Measurements from ENCODE around the gene TLNRD1.
"Not testable (repeated sequence)": the region's sequence is repeated elsewhere in the genome, so short reads cannot be mapped to it uniquely, and the experiment has no call there.

TLNRD1 gene

DNA sequence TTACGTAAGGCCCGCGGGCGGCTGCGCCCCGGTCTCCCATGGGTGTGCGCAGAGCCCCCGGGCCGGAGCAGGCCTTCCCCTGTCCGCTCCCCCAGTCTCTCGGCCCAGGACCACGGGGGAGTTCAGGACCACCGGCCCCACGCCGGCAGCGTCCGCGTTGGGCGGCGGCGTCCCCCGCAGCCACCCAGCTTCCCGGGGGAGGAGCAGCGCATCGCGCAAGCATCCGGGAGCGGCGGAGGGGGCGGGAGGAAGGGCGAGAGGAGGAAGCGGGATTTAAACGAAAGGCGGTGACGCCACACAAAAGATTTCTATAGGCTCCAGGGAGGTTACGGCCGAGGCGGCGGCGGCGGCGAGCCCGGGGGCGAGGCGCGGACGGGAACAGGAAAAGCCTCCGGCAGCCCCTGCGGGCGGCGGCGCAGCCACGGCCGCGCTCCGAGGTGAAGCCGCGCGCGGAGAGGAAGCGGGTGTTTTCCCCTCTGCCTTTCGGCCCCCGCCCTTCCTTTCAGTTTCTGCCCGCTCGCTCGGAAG is at the start of gene TLNRD1:
Gene TLNRD1 (plus strand): TSS at position 300 of the 528 bp plus-strand sequence. CDS start 1,349 bp downstream, outside the sequence.
- peak; percentile 62 to 72 (median 68) for DNase-seq

DNA sequence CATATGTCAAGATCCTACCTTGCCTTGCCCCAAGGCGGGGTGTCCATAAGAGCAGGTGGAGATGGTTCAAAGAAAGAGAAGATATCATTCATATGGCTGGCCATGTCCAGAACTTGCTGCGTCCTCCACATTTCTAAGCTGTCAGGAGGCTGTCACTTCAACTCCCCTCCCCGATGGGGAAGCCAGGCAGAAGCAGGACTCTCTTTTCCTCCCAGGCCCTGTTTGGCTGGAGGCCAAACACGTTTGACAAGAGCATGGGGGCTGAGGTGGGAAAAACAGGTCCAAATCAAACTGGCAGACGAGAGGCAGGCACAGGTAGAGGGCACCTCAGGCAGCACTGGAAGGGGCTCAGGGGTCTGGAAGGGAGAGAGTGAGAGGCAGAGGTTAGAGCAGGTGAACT is 48.8 kb upstream of the TLNRD1 start:
- no peak for DNase-seq

DNA sequence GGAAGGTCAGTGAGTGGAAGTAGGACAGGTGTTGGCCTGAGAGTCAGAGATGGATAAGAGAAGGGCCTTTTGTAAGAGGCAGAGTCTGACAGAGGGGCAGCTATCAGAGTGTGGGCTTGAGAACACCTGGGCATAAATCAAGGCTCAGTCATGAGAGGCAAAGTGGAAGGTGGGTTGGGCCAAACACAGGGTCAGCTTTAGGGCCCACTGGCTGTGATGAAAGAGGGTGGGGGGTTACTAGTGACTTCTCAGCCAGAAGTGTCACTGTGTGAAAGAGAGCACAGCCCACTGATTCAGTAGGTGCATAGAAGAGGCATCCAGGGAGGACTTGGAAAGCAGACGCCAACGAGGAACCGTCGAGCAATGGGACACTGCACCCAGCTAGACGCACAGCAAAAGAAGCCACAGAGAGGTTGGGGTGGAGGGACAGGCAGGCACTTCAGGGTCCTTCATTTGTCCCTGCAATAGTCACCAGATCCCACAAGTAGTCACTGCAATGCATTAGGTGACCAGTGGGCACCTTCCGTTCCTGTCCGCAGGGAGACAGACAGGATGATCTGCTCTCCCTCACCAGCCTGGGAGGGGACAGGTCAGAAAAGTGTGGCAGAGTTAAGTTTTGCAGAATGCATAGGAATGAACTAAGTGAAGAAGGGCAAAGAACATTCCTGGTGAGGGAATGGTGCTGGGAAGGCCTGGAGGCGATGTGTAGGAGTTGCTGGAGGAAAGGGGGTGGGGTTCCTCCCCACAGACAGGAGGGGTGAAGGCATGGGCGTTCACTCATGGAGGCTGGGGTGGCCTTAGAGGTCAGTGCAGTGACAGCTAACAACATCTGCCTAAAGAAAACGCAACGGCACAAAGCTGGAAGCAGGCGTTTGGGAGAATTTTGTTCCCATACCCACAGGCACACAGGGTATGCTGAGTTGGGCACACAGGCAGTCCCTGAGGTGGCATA is 47.4 kb upstream of the TLNRD1 start:
- DNase-seq, result no peak

DNA sequence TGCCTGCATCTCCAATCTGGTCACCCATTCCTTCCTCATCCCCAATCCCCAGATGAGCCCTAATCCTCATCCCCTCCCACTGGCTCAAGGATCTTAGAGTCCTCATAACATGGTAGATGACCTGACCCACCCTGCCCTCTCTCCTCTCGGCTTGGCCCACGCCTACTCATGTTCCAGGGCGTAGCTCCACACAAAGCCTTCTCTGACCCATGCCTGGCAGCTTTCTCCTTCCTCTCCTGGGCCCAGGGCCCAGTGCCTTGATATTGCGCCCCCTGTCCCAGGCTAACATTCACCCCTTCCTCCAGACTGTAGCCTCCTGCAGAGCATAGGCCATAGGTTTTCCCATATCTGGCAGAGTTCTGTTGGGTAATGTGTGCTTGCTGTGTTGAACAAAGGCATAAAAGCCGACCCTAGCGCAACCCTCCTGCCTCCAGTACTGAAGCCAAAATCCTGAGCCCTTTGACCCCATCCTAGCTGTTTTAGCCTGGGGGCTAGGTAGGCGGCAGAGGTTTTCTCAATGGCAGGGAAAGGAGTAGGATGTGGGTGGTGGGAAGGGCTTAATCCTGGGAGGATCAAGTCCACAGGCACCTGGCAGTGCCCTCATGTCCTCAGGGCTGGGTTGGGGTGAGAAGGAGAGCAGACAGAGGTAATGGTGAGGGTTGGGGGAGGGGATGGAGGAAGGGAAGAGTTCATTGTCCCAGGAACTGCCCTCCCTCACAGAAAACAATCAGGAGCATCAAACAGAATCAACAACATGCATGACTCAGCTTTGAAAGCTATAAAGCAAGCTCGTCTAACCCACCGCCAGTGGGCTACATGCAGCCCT is 46.6 kb upstream of the TLNRD1 start:
- DNase-seq, result no peak

DNA sequence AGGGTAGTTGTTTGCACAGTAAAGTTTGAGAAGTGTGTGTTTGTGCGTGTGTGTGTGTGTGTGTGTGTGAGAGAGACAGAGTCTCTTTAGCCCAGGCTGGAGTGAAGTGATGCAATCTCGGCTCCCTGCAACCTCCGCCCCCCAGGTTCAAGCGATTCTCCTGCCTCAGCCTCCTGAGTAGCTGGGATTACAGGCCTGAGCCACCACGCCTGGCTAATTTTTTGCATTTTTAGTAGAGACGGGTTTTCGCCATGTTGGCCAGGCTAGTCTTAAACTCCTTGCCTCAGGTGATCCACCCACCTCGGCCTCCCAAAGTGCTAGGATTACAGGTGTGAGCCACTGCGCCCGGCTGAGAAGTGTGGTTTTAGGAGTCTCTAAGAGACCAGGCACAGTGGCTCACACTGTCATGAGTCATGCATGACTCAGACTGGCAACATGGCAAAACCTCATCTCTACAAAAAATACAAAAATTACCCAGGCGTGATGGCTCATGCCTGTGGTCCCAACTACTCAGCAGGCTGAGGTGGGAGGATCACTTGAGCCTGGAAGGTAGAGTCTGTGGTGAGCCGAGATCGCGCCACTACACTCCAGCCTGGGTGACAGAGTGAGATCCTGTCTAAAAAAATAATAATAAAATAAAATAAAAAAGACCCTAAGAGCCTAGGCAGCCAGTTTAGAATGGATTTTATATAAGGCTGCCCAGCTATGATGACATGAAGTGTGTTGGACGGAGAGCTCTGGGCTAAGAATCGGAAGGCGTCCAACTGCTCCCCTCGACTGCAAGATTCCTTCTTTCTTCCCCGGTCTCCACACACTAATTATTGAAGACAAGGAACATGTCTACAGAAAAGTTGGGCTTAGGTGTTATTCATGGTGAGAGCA is 44.9 kb upstream of the TLNRD1 start:
- DNase-seq, result peak in 1 of 4 experiments; percentile 18

DNA sequence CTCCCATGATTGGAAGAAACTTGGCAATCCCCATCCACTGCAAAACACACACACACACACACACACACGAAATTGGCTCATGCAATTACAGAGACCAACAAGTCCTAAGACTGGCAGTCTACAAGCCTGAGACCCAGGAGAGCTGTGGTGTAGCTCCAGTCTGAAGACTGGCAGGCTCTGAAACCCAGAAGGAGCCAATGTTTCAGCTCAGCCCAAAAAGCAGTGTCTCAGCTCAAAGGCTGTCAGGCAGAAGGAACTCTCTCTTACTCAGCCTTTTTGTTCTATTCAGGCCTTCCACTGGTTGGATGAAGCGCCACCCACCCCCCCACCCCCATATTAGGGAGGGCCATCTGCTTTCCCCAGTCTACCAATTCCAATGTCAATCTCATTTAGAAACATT is 43.2 kb upstream of the TLNRD1 start:
- DNase-seq, result no peak

DNA sequence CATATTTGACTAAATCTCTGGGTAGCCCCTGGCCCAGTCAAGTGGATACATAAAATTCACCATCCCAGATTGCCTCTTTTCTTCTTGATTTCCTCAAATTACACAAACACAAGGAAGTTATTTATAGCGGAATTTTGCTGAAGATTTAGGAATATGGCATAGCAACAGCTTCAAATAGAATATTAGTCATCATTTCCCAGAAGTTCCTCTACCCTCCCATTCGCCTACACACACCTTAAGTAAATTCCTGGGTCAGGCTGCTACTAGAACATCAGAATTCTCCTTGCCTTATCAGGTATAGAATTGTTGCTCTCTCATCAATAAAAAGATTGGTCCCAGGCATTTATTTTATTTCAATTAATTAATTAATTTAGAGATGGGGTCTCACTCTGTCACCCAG is 42.7 kb upstream of the TLNRD1 start:
- no peak for DNase-seq

DNA sequence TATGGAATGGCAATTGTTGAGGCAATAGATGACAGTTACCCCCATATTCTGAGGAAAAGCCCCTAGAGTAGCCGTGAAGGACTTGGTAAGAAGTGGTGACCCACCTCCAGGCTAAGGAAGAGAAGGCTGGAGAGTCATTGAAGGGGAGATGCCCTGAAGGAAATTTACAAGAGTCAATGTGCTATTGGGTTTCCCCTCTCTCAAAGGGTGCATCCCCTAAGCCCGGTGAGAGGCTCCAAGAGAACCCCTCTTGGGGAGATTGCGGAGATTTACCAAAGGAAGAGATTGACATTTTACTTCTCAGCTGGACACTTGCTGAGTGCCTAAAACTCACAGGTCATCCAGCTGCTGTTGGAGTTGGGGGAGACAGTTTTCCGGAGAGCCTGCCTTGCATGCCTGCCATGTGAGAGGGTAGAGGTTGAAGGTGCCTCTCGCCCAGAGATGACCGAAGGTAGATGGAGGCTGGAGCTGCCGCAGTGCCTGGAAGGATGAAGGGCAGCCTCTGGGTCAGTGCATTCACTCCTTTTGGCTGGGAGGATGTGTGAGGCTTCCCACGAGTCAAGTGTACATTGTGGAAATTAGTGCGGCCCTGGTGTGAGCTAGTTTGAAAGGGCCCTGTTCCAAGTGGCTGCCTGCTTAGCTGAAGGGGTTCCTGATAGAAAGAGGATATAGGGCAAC is 41.8 kb upstream of the TLNRD1 start:
- DNase-seq, result no peak

DNA sequence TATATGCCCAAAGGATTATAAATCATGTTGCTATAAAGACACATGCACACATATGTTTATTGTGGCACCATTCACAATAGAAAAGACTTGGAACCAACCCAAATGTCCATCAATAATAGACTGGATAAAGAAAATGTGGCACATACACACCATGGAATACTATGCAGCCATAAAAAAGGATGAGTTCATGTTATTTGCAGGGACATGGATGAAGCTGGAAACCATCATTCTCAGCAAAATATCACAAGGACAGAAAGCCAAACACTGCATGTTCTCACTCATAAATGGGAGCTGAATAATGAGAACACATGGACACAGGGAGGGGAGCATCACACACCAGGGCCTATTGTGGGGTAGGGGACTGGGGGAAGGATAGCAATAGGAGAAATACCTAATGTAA is 35.3 kb upstream of the TLNRD1 start:
- DNase-seq, result not testable (repeated sequence)

DNA sequence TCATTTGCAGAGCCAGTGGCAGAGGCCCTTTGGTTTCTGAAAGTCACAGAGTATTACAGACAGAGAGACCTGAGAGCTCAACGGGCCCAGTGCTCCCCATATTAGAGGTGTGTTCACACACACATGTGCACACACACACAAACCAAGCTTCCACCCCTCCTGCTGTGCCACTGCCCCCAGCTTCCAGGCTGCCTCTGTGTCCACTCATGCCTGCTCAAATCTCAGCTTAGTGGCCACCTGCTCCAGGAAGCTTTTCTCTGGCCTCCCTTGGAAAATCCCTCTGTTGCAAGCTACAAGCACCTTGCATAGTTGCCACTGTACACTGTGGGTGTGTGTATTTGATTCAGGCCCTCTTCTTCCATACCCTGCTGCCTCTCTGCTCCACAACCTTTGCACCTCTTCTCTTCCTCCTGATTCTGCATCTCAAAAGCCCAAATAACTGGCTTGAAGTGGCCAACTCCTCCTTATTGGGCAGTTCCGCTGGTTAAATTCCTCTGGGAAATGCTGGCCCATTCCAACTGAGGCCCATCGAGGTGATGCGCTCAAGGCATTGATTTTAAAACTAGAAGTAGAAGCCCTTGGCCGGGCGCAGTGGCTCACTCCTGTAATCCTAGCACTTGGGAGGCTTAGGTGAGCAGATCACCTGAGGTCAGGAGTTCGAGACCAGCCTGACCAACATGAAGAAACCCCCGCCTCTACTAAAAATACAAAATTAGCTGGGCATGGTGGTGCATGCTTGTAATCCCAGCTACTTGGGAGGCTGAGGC is 34.1 kb upstream of the TLNRD1 start:
- DNase-seq, result no peak

DNA sequence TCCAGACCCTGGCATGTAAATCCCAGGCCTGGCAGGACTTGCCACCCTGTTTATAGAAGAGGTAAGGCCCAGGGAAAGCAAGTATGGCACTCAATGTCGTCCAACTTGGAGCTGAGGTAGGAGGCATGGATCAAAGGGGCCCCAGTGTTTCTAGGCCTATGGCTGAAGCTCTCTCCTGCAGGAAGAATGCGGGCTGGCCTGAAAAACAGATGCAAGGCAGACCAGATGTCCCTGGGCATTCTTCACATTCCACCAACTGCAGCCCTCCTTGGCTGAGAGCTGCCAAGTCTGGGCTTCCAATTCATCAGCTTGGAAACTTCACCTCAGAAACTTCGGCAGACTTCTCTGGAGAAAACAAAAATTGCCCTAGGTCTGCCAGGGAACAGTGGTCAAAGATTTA is 33.3 kb upstream of the TLNRD1 start:
- no peak for DNase-seq

DNA sequence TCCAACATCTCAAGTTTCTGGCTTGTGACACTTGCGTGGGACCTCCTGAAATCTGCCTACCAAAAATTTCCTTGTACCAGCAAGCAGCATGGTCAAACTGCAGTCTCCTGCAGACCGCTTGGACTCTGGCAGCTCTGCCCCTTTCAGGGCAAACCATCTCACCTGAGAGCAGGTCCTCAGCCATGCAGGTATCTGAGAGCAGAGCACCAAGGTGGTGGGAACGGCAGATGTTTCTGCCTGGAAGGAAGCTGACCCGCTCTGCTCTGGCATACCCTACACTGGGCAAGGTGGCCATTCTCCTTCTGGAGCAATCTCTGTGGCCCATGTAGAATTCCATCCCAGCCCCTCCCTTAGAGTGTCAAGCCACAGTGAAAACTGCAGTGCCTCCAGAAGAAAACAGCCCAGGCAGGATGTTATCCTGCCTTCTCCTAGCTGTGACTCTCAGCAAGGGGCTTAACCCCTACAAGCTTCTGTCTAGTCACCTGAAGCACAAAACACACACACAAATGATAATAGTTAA is 32.7 kb upstream of the TLNRD1 start:
- no peak for DNase-seq

DNA sequence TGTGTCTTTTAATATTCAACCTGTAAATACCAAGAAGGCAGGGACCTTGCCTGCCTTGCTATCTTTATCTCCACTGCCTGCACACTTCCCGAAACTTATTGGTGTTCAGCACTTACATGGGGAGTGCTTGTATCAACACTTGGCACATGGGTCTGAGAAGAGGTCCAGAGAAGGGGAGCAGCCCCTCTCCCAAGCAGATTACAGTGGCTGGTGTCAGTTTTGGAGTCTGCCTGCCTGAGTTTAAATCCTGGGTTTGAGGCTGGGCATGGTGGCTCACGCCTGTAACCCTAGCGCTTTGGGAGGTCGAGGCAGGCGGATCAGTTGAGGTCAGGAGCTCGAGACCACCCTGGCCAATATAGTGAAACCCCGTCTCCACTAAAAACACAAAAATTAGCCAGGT is 31.4 kb upstream of the TLNRD1 start:
- DNase-seq, result no peak

DNA sequence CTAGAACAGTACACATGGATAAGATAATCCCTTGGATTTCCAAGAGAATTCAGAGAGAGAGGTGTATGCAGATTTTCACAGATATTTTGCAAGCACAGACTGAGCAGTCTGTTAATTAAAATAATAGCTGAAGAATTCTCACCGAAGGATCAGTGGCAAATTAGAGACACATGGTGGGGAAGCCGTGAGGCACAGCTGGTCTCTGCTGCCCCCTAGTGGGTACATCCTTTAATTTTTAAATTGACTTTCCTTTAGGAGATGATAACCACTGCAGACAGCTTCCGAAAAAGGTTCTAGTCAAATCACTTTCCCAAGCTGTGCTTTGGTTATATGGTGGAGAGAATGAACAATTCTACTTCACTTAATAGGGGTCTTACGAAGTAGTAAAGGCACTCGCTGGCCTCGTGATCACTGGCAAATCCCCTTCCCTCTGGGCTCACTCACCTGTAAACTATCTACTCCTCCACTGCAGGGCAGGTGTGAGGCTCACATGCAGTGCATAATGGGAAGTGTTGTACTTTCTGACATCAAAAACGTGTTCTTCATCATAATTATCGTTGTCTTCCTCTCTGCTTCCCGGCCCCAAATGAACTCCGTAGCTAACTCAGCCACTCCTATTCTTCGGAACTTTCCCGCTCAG is 30.6 kb upstream of the TLNRD1 start:
- peak; percentile 14 to 36 (median 32) for DNase-seq

DNA sequence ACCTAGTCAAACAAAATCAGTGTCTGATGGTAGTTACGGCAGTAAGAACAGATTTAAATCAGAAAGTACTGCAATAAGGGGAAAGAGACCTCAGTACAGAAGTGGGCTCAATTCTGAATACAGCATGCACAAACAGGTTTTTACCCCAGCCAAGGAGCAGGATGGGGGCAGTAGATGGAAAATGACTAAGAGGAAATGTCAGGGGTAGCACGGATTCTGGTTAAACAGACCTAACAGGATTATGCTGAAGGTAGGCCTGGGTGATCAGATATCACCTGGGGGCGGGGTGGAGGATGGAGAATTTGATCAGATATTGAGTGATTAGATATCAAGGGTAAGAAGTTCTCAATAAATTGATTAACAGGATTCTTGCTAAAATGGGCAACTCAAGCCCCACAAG is 30.1 kb upstream of the TLNRD1 start:
- DNase-seq, result no peak

DNA sequence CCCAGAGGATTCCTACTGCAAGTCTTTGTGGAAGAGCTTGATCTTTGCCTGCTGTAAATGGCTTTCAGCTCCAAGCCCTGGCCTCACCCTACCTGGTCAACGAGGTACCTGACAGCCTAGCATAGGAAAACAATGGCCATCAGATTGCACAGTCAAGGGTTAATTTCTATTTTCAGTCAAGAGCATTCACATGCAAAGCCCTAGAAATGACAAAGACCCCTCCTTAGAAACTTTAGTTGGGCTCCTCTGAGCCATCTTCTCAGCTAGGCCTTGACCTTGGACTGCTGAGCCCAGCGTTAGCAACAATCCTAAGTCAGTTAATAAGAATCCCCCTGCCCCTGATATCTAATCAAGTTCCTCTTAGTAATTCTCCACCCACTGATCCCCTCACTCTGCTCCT is 29.6 kb upstream of the TLNRD1 start:
- no peak for DNase-seq

DNA sequence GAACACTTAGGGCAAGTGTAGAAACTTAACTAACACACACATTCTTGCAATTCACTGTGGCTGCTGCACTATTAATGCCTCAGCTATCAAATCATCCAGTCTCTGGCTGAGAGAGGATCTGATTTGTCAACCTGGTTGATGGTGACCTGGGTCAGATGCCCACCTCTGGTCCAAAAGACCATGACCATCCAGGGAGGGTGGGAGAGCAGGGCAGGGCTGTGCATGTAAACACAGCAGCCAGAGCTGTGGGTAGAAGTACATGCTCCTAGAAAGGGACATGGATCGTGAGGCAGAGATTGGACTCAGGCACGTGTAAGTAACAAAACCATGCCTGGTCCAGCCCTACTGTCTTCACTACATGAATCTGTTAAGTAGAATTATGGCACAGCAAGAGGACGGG is 28.4 kb upstream of the TLNRD1 start:
- DNase-seq, result no peak

DNA sequence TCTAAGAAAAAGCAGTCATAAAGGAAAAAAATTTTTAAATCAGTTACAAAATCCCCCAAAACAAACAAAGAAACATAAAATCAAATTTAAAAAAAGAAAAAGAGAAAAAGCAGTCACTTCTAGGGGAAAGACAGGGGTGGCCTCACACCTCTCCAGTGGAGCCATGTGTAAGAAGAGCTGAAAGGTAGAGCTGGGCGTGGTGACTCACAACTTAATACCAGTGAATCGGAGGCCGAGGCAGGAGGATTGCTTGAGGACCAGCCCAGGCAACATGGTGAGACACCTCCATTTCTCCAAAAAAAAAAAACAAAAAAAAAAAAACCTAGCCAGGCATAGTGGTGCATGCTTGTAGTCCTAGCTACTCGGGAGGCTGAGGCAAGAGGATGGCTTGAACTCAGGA is 25.8 kb upstream of the TLNRD1 start:
- no peak for DNase-seq

DNA sequence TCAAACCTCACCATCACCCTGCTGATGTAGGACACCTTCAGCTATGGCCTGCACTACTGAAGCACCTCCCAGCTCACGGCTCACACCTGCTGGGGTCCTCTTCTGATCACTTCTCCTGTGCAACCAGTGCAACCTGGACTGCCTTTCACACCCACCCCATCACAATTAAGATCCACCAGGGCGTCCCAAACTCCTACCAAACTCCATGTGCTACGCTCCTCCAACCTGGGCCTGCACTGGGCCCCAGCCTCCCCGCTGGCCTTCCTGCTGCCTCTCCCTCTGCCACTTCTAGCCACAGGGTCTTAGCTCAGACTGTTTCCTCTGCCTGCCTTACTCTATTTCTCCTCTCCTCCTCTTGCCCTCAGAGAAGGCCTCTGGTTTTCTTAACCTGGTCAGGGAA is 23.9 kb upstream of the TLNRD1 start:
- no peak for DNase-seq

DNA sequence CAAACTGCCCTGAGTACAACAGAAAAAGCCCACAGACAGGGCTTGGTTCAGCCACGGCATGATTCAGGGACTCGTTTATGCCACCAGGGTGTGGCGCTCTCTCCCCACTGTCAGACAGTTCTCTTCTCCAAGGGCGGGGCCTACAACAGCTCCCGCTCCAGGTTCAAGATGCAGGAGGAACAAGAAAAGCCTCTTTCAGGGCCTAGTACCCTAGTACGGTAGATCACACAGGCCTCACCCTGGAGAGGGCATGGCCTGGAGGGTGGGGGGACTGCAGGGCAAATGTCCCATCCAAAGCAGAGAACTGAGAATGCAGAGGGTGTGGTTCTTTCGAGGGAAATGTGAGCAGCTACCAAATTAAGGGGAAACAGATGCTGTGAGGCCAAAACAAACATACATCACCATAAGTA is 23.1 kb upstream of the TLNRD1 start:
- DNase-seq, result no peak
